ENCODE results near the gene EEF1A2. TPM values are rescaled to one million over a fixed set of nuclear protein-coding genes. Genes with fewer than 3 reads are reported as not detected.

The EEF1A2 gene
- total and polyA plus RNA-seq, 2 donors: 5.1 to 11.2 TPM

GRCh38 chr20:63473555-63474449 is 25.1 kb downstream of the EEF1A2 start:
- no peak for DNase-seq (ENCODE audit: extremely low spot score)
- Histone ChIP-seq H3K36me3 (ENCODE audit: insufficient read depth) (no peaks in the 10 kb centered on the region), H3K27ac (ENCODE audit: low read depth) (no peak overlapping the region), H3K4me1 (ENCODE audit: insufficient read depth) (no peaks in the 10 kb centered on the region), H3K4me3 (ENCODE audit: low read depth, low read length) (no peak overlapping the region)
- WGBS: 31% methylated on average over 30 of the region's 30 CpGs

GRCh38 chr20:63472862-63473390 is 26.0 kb downstream of the EEF1A2 start:
- H3K36me3 ChIP-seq (ENCODE audit: insufficient read depth): no peaks in the 10 kb centered on the region
- 45% methylated on average over 11 of the region's 13 CpGs for WGBS
- DNase-seq (ENCODE audit: extremely low spot score): no peak
- H3K27ac ChIP-seq (ENCODE audit: low read depth): no peak overlapping the region
- no peak overlapping the region for H3K4me3 ChIP-seq (ENCODE audit: low read depth, low read length)
- H3K4me1 ChIP-seq (ENCODE audit: insufficient read depth): no peaks in the 10 kb centered on the region

GRCh38 chr20:63471981-63472831 is 26.7 kb downstream of the EEF1A2 start, which contains the start of gene KCNQ2:
Gene KCNQ2, minus strand, starts transcription at chr20:63472655. Its CDS starts 192 bp downstream, at chr20:63472463.
- no peaks in the 10 kb centered on the region for H3K4me1 ChIP-seq (ENCODE audit: insufficient read depth)
- H3K36me3 ChIP-seq (ENCODE audit: insufficient read depth): no peaks in the 10 kb centered on the region
- under 1% methylated on average over 111 of the region's 111 CpGs for WGBS
- DNase-seq (ENCODE audit: extremely low spot score): no peak
- no peak within 1 kb of the TSS for H3K27ac ChIP-seq (ENCODE audit: low read depth)
- H3K4me3 ChIP-seq (ENCODE audit: low read depth, low read length): peak within 1 kb of the TSS; percentile 26

DNA sequence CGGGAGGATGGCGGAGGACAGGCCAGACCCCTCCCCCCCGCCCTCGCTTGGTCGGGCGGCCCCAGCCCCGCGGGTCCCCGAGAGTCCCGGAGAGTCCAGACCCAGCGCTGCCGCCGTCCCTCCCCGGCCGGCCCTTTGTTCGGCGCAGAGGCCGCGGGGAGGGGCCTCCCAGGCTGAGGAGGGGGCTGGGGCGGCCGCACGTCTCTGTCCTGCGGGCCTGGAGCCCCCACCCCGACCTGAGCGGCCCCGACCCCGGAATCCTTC is 27.2 kb downstream of the EEF1A2 start:
- no peaks in the 10 kb centered on the region for H3K4me1 ChIP-seq (ENCODE audit: insufficient read depth)
- WGBS: under 1% methylated on average over 25 of the region's 27 CpGs
- H3K4me3 ChIP-seq (ENCODE audit: low read depth, low read length): no peak overlapping the region
- H3K36me3 ChIP-seq (ENCODE audit: insufficient read depth): no peaks in the 10 kb centered on the region
- H3K27ac ChIP-seq (ENCODE audit: low read depth): no peak overlapping the region
- DNase-seq (ENCODE audit: extremely low spot score): no peak

- no peaks in the 10 kb centered on the region for H3K36me3 ChIP-seq (ENCODE audit: insufficient read depth)
- H3K27ac ChIP-seq (ENCODE audit: low read depth): no peak overlapping the region
- H3K4me1 ChIP-seq (ENCODE audit: insufficient read depth): no peaks in the 10 kb centered on the region
- WGBS: 13% methylated on average over 46 of the region's 46 CpGs
- no peak for DNase-seq (ENCODE audit: extremely low spot score)
- no peak overlapping the region for H3K4me3 ChIP-seq (ENCODE audit: low read depth, low read length)
Observed at GRCh38 chr20:63471002-63471716, 27.7 kb downstream of the EEF1A2 start.

DNA sequence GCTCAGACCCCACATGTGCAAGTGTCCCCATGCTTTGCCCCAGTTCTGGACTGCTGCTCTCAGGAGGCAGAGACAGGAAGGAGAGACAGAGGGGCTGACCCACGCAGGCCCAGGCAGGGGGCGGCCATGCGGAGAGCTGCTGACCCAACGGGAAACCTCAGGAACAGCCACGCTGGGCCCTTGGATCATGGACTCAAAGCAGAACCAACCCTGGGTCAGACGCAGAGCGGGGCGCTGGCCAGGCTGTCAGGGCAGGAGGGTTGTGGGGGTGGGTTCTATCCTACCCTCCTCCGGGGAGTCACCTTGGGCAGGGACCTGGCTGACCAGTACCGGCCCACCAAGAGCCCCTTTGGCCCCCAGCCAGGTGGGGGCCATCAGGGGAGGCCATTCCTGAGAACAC is 28.5 kb downstream of the EEF1A2 start:
- H3K27ac ChIP-seq (ENCODE audit: low read depth): no peak overlapping the region
- no peak for DNase-seq (ENCODE audit: extremely low spot score)
- no peaks in the 10 kb centered on the region for H3K36me3 ChIP-seq (ENCODE audit: insufficient read depth)
- H3K4me1 ChIP-seq (ENCODE audit: insufficient read depth): no peaks in the 10 kb centered on the region
- 72% methylated on average over 10 of the region's 10 CpGs for WGBS
- H3K4me3 ChIP-seq (ENCODE audit: low read depth, low read length): no peak overlapping the region

DNA sequence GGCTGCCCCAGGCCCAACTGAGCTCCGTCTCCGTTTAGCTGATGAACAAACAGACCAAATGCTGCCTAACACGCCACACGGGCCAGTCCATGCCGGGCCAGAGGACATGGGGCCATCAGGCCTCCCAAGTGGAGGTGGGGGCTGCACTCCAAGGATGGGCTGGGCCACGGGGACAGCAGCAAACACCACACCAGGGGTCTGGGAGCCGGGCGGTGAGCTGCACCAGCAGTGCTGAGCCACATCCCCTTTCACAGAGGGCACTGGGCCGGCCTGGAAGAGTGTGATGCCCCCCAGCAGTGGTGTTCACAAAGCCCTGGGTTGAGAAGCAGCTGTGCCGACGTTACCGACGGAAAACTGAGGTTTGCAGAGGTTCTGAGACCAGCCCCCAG is 29.2 kb downstream of the EEF1A2 start:
- Histone ChIP-seq H3K4me1 (ENCODE audit: insufficient read depth) (no peaks in the 10 kb centered on the region), H3K4me3 (ENCODE audit: low read depth, low read length) (no peak overlapping the region), H3K27ac (ENCODE audit: low read depth) (no peak overlapping the region), H3K36me3 (ENCODE audit: insufficient read depth) (no peaks in the 10 kb centered on the region)
- no peak for DNase-seq (ENCODE audit: extremely low spot score)
- WGBS: 72% methylated on average over 13 of the region's 13 CpGs

DNA sequence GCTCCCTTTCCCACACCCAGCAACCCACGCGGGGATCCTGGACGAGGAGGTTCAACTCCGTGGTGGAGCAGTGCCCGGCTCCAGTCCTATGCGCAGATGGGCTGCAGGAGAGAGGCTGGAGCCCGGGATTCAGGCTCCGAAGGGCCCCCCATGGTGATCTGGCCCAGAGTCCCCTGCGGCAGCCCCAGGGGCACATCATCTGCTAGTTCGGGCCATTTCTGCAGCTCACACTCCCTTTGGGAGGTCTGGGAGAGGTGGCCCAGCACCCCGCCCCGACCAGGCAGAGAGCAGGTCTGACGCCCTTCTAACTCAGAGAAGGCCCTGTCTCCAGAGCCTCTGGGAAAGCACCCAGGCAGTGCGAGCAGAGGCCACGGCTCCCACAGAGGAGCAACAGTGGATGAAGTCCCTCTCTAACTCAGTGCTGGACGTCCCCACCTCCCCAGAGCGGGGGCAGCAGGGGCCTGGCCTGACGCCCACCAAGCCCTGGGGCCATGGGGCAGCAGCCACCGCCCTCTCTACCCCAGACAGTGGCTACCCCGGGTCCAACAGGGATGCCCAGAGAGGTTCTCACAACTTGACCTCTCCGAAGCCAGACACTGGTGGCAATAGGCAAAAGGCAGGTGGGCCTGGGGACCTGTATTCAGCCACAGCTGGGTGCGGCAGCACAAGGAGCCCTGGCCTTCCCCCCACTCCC is 29.7 kb downstream of the EEF1A2 start:
- no peak for DNase-seq (ENCODE audit: extremely low spot score)
- no peak overlapping the region for H3K27ac ChIP-seq (ENCODE audit: low read depth)
- no peak overlapping the region for H3K4me3 ChIP-seq (ENCODE audit: low read depth, low read length)
- WGBS: 66% methylated on average over 22 of the region's 22 CpGs
- no peaks in the 10 kb centered on the region for H3K4me1 ChIP-seq (ENCODE audit: insufficient read depth)
- H3K36me3 ChIP-seq (ENCODE audit: insufficient read depth): no peaks in the 10 kb centered on the region

- no peaks in the 10 kb centered on the region for H3K36me3 ChIP-seq (ENCODE audit: insufficient read depth)
- WGBS: 73% methylated on average over 12 of the region's 12 CpGs
- H3K27ac ChIP-seq (ENCODE audit: low read depth): no peak overlapping the region
- no peak for DNase-seq (ENCODE audit: extremely low spot score)
- no peak overlapping the region for H3K4me3 ChIP-seq (ENCODE audit: low read depth, low read length)
- no peaks in the 10 kb centered on the region for H3K4me1 ChIP-seq (ENCODE audit: insufficient read depth)
Observed at GRCh38 chr20:63468421-63468820, 30.5 kb downstream of the EEF1A2 start.

- no peaks in the 10 kb centered on the region for H3K4me1 ChIP-seq (ENCODE audit: insufficient read depth)
- H3K27ac ChIP-seq (ENCODE audit: low read depth): no peak overlapping the region
- WGBS: 72% methylated on average over 19 of the region's 19 CpGs
- H3K4me3 ChIP-seq (ENCODE audit: low read depth, low read length): no peak overlapping the region
- H3K36me3 ChIP-seq (ENCODE audit: insufficient read depth): no peaks in the 10 kb centered on the region
- DNase-seq (ENCODE audit: extremely low spot score): no peak
Observed at GRCh38 chr20:63467294-63468083, 31.4 kb downstream of the EEF1A2 start.

GRCh38 chr20:63466861-63467260 is 32.0 kb downstream of the EEF1A2 start:
- no peaks in the 10 kb centered on the region for H3K4me1 ChIP-seq (ENCODE audit: insufficient read depth)
- H3K4me3 ChIP-seq (ENCODE audit: low read depth, low read length): no peak overlapping the region
- H3K36me3 ChIP-seq (ENCODE audit: insufficient read depth): no peaks in the 10 kb centered on the region
- DNase-seq (ENCODE audit: extremely low spot score): no peak
- WGBS: 89% methylated on average over 17 of the region's 17 CpGs
- no peak overlapping the region for H3K27ac ChIP-seq (ENCODE audit: low read depth)

DNA sequence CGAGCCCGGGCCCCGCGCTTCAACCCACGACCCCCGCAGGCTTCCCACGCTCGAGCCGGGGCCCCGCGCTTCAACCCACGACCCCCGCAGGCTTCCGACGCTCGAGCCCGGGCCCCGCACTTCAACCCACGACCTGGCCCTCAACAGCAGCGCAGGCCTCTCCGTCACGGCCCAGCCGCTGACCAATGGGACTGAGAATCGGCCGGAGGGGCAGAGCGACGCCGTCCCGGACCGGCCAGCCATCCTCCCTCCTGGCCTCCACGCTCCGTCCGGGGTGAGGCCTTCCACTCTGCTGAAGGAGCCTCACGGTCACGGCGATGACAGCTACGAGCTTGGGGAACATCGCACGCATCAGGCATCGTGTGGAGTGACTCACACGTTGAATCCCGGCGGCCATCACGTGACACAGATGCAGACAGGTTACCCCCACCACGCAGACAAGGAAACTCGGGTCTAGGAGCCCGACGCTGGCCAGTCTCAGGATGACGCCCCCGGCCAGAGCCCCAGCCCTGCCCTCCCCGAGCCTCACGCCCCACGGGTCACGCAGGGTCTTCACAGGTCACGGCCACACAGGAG is 32.5 kb downstream of the EEF1A2 start:
- DNase-seq (ENCODE audit: extremely low spot score): no peak
- Histone ChIP-seq H3K27ac (ENCODE audit: low read depth) (no peak overlapping the region), H3K36me3 (ENCODE audit: insufficient read depth) (no peaks in the 10 kb centered on the region), H3K4me1 (ENCODE audit: insufficient read depth) (no peaks in the 10 kb centered on the region), H3K4me3 (ENCODE audit: low read depth, low read length) (no peak overlapping the region)
- WGBS: 84% methylated on average over 55 of the region's 55 CpGs

Data from urinary bladder (tissue), 4 donors.